ENCODE data around the gene RRP12. TPM values are rescaled to one million over a fixed set of nuclear protein-coding genes. Genes with fewer than 3 reads are reported as not detected.
"Not testable (repeated sequence)": the region's sequence is repeated elsewhere in the genome, so short reads cannot be mapped to it uniquely, and the experiment has no call there.

RRP12 gene
- total RNA-seq, 4 donors from 2014 or later: 14.6 to 30.9 (median 22.6) TPM

- no peak for DNase-seq (ENCODE audit: low spot score in 2 of 2)
- no peak for TF ChIP-seq CTCF (IDR thresholded peaks at IDR 0.05)
- TF ChIP-seq POLR2A (IDR thresholded peaks at IDR 0.05): no peak
- 52 to 67% methylated on average over 10 of the region's 10 CpGs for WGBS, 2 donors
- H3K4me3 ChIP-seq (ENCODE audit: low read depth, poor library complexity, severe bottlenecking): no peak overlapping the region
- intact Hi-C loops (cut with DNase I; ENCODE audit: low total_unique reads): no loop called here
These were observed 11.8 kb upstream of the RRP12 start for GRCh38 chr10:97412891-97413304.

- DNase-seq (ENCODE audit: low spot score in 2 of 2): no peak
- intact Hi-C loops (cut with DNase I; ENCODE audit: low total_unique reads): no loop called here
- H3K4me3 ChIP-seq (ENCODE audit: low read depth, poor library complexity, severe bottlenecking): no peak overlapping the region
- 82 to 83% methylated on average over 4 of the region's 4 CpGs for WGBS, 2 donors
- TF ChIP-seq POLR2A (IDR thresholded peaks at IDR 0.05) (no peak), CTCF (IDR thresholded peaks at IDR 0.05) (no peak)
These were observed 10.3 kb upstream of the RRP12 start for GRCh38 chr10:97411406-97411805.

GRCh38 chr10:97408496-97408992, 7.4 kb upstream of the RRP12 start:
- intact Hi-C loops (cut with DNase I; ENCODE audit: low total_unique reads): no loop called here
- no peak for DNase-seq (ENCODE audit: low spot score in 2 of 2)
- 49 to 51% methylated on average over 10 of the region's 10 CpGs for WGBS, 2 donors
- H3K4me3 ChIP-seq (ENCODE audit: low read depth, poor library complexity, severe bottlenecking): no peak overlapping the region
- no peak for TF ChIP-seq CTCF (IDR thresholded peaks at IDR 0.05)
- TF ChIP-seq POLR2A (IDR thresholded peaks at IDR 0.05): no peak

- H3K4me3 ChIP-seq (ENCODE audit: low read depth, poor library complexity, severe bottlenecking): no peak overlapping the region
- DNase-seq (ENCODE audit: low spot score in 2 of 2): no peak
- 70 to 83% methylated on average over 2 of the region's 2 CpGs for WGBS, 2 donors
- TF ChIP-seq CTCF (IDR thresholded peaks at IDR 0.05): no peak
- no peak for TF ChIP-seq POLR2A (IDR thresholded peaks at IDR 0.05)
- intact Hi-C loops (cut with DNase I; ENCODE audit: low total_unique reads): no loop called here
These were observed 6.8 kb upstream of the RRP12 start for GRCh38 chr10:97407952-97408248.

- 6 to 8% methylated on average over 10 of the region's 10 CpGs for WGBS, 2 donors
- TF ChIP-seq CTCF (IDR thresholded peaks at IDR 0.05) (peak in 1 of 3 donors; percentile 56), POLR2A (IDR thresholded peaks at IDR 0.05) (no peak)
- DNase-seq (ENCODE audit: low spot score in 2 of 2): peak in 1 of 2 donors; percentile 88
- no peak overlapping the region for H3K4me3 ChIP-seq (ENCODE audit: low read depth, poor library complexity, severe bottlenecking)
- intact Hi-C loops (cut with DNase I; ENCODE audit: low total_unique reads): no loop called here
These were observed 6.2 kb upstream of the RRP12 start for GRCh38 chr10:97407211-97407951.

GRCh38 chr10:97406483-97406882, 5.3 kb upstream of the RRP12 start:
- intact Hi-C loops (cut with DNase I; ENCODE audit: low total_unique reads): not testable (repeated sequence)

More at GRCh38 chr10:97406483-97406882, 5.3 kb upstream of the RRP12 start:
- not testable (repeated sequence) for H3K4me3 ChIP-seq (ENCODE audit: low read depth, poor library complexity, severe bottlenecking); DNase-seq (ENCODE audit: low spot score in 2 of 2)
- WGBS, 2 donors: 52 to 63% methylated on average over 7 of the region's 7 CpGs
